OCI-LY1 (cell line): ENCODE data around the gene TRIP10.
"Not testable (repeated sequence)": the region's sequence is repeated elsewhere in the genome, so short reads cannot be mapped to it uniquely, and the experiment has no call there.

ENCODE experiments used
- H2AFZ ChIP-seq: fragments of 200-600 bp; sonication (generic), shearing (Covaris generic); 2 replicates; pipeline ENCODE4 v1.6.0; 2014; ENCODE audit warnings: antibody characterized with exemption, mild to moderate bottlenecking, low read length
- H3F3A ChIP-seq: fragments of 200-600 bp; sonication (generic), shearing (Covaris generic); 2 replicates; pipeline ENCODE4 v1.6.0; 2014; ENCODE audit warnings: mild to moderate bottlenecking, antibody characterized with exemption, low read length, moderate library complexity; ENCODE audit not compliant: insufficient read depth
- H3K27ac ChIP-seq: fragments of 200-600 bp; sonication (generic); 2 replicates; pipeline ENCODE4 v1.5.1; 2014; ENCODE audit warnings: low read length, mixed run types, mild to moderate bottlenecking, low read depth; ENCODE audit not compliant: poor library complexity, severe bottlenecking
- H3K27me3 ChIP-seq: fragments of 200-600 bp; sonication (generic); 2 replicates; pipeline ENCODE4 v1.6.0; 2014; ENCODE audit warnings: antibody characterized with exemption, mild to moderate bottlenecking, low read length, moderate library complexity; ENCODE audit not compliant: insufficient read depth
- H3K36me3 ChIP-seq: fragments of 200-600 bp; sonication (generic); 2 replicates; pipeline ENCODE4 v1.6.1; 2014; ENCODE audit warnings: mild to moderate bottlenecking, antibody characterized with exemption, low read length, moderate library complexity, mixed read lengths; ENCODE audit not compliant: insufficient read depth
- H3K4me1 ChIP-seq: fragments of 200-600 bp; sonication (generic); 2 replicates; pipeline ENCODE4 v1.5.1; 2014; ENCODE audit warnings: mild to moderate bottlenecking, low read length, moderate library complexity; ENCODE audit not compliant: insufficient read depth, severe bottlenecking
- H3K4me2 ChIP-seq: fragments of 200-600 bp; sonication (generic), shearing (Covaris generic); 2 replicates; pipeline ENCODE4 v1.6.1; 2014; ENCODE audit warnings: low read length
- H3K4me3 ChIP-seq: fragments of 200-600 bp; sonication (generic); 2 replicates; pipeline ENCODE4 v1.5.1; 2014; ENCODE audit warnings: low read length, low read depth, mild to moderate bottlenecking, mixed read lengths; ENCODE audit not compliant: poor library complexity, severe bottlenecking
- H3K79me2 ChIP-seq: fragments of 200-600 bp; shearing (Covaris generic); 2 replicates; pipeline ENCODE4 v1.6.1; 2016; ENCODE audit warnings: mixed run types, low read length, mixed read lengths; ENCODE audit not compliant: insufficient read depth
- H3K9ac ChIP-seq: fragments of 200-600 bp; sonication (generic), shearing (Covaris generic); 2 replicates; pipeline ENCODE4 v1.6.1; 2014; ENCODE audit warnings: mild to moderate bottlenecking, low read length, mixed read lengths
- H3K9me2 ChIP-seq: fragments of 200-600 bp; sonication (generic), shearing (Covaris generic); 2 replicates; pipeline ENCODE4 v1.6.1; 2014; ENCODE audit warnings: low read depth, mild to moderate bottlenecking, low read length, mixed read lengths
- H3K9me3 ChIP-seq: fragments of 200-600 bp; shearing (Covaris generic); 2 replicates; pipeline ENCODE4 v1.6.1; 2014; ENCODE audit warnings: low read length, mixed read lengths
- H4K20me1 ChIP-seq: fragments of 200-600 bp; sonication (generic), shearing (Covaris generic); 2 replicates; pipeline ENCODE4 v1.6.0; 2016; ENCODE audit warnings: mild to moderate bottlenecking, low read length; ENCODE audit not compliant: insufficient read depth
- EZH2 ChIP-seq: fragments of 200-600 bp; sonication (generic), shearing (Covaris generic); IDR thresholded peaks from 2 replicates; pipeline ENCODE4 v1.8.0; 2017; ENCODE audit warnings: borderline replicate concordance, mixed run types, mild to moderate bottlenecking, antibody characterized with exemption, low read length, moderate library complexity, mixed read lengths
- TF ChIP-seq, protein P1 (sequence below): fragments of 200-600 bp; sonication (generic), shearing (Covaris generic); IDR thresholded peaks from 2 replicates; pipeline ENCODE4 v1.5.1; 2017; ENCODE audit warnings: mild to moderate bottlenecking, antibody characterized with exemption, low read length, moderate library complexity, mixed read lengths

Gene TRIP10

DNA sequence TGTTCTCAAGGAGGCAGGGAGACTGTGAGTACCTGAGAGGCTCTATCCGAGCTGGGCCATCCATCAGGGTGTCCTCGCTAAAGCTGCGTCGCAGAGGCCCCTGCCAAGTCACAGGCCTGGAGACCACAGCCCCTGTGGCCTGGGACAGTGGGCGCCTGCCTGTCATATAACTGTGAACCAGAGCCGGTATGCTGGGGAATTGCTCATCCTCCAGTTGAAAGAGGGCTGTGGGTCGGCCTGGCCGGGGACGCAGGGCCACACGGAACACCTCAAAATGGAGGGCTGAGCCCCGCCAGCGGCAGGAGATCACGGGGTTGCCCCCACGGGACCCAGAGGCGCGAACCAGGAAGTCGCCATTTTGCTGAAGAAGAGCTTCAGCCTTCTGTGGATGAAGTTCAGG is 21.1 kb downstream of the TRIP10 start:
- Histone ChIP-seq H3K4me3 (no peak overlapping the region), H4K20me1 (no peaks in the 10 kb centered on the region), H3K36me3 (peaks cover 28% of the 10 kb centered on the region), H3K4me1 (peaks cover 3% of the 10 kb centered on the region), H3K9me2 (no peaks in the 10 kb centered on the region), H2AFZ (no peak overlapping the region), H3K9ac (no peak overlapping the region), H3K9me3 (no peaks in the 10 kb centered on the region), H3F3A (no peaks in the 10 kb centered on the region), H3K27me3 (no peaks in the 10 kb centered on the region), H3K79me2 (no peaks in the 10 kb centered on the region), H3K27ac (no peak overlapping the region), H3K4me2 (no peak overlapping the region)
- TF ChIP-seq EZH2 = no peak
- TF ChIP-seq, protein P1, sequence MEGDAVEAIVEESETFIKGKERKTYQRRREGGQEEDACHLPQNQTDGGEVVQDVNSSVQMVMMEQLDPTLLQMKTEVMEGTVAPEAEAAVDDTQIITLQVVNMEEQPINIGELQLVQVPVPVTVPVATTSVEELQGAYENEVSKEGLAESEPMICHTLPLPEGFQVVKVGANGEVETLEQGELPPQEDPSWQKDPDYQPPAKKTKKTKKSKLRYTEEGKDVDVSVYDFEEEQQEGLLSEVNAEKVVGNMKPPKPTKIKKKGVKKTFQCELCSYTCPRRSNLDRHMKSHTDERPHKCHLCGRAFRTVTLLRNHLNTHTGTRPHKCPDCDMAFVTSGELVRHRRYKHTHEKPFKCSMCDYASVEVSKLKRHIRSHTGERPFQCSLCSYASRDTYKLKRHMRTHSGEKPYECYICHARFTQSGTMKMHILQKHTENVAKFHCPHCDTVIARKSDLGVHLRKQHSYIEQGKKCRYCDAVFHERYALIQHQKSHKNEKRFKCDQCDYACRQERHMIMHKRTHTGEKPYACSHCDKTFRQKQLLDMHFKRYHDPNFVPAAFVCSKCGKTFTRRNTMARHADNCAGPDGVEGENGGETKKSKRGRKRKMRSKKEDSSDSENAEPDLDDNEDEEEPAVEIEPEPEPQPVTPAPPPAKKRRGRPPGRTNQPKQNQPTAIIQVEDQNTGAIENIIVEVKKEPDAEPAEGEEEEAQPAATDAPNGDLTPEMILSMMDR = no peak

DNA sequence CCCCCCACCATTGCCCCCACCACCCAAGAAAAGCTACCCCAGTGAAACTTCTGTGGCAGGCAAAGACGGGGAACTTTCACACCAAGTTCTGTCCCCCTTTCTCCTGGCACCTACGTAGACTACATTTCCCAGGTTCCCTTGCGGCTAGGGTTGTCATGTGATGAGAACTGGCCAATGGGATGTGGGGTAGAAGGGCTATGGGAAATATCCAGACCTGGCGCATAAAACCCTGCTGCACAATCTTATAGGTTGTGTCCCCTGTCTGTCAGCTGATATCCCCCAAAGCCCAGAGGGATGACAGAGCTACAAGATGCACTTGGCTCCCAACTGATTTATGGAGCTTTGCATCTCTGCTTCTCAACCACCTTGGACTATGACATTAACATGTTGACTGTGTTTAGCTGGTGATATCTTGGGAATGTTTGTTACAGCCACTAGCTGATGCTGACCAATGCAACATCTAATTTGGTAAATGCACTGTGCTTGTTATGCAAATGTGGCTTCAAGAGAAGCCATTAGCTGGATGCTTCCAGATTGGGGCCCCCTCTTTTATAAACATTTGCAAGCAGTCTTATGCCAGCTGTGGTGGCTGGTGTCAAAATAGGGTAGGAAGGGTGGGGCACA is 21.7 kb downstream of the TRIP10 start:
- TF ChIP-seq, protein P1 = no peak
- TF ChIP-seq EZH2 = no peak

GRCh38 chr19:6762253-6762797 is 22.8 kb downstream of the TRIP10 start:
- H4K20me1 ChIP-seq, H3K4me2 ChIP-seq, H3K27ac ChIP-seq, H3K9me3 ChIP-seq, H3K9me2 ChIP-seq, H3K27me3 ChIP-seq, H3K4me3 ChIP-seq, H3K9ac ChIP-seq, H2AFZ ChIP-seq, H3K79me2 ChIP-seq, H3F3A ChIP-seq: not testable (repeated sequence)
- Histone ChIP-seq H3K4me1 (peaks cover 16% of the 10 kb centered on the region), H3K36me3 (peaks cover 28% of the 10 kb centered on the region)

More for the DNA sequence above, 21.7 kb downstream of the TRIP10 start:
- H3K27ac ChIP-seq = no peak overlapping the region
- H3K4me2 ChIP-seq = no peak overlapping the region
- H3K4me3 ChIP-seq = no peak overlapping the region
- no peaks in the 10 kb centered on the region for H3K9me2 ChIP-seq
- no peak overlapping the region for H2AFZ ChIP-seq
- no peaks in the 10 kb centered on the region for H4K20me1 ChIP-seq
- H3K9me3 ChIP-seq = no peaks in the 10 kb centered on the region
- H3K79me2 ChIP-seq = no peaks in the 10 kb centered on the region
- peaks cover 28% of the 10 kb centered on the region for H3K36me3 ChIP-seq
- no peaks in the 10 kb centered on the region for H3F3A ChIP-seq
- H3K4me1 ChIP-seq = peaks cover 9% of the 10 kb centered on the region
- no peak overlapping the region for H3K9ac ChIP-seq
- no peaks in the 10 kb centered on the region for H3K27me3 ChIP-seq
